Natural killer cell treated with Interleukin-12 subunit alpha and Interleukin-12 subunit beta and Interleukin-15 and Interleukin-18, amount 100 ng/mL, for 72 hours (primary cell): ENCODE data around the gene TGFB1. TPM values are rescaled to one million over a fixed set of nuclear protein-coding genes. Genes with fewer than 3 reads are reported as not detected.
A peak's percentile ranks its signal among the peaks of the same experiment; 100 is the strongest.

Experiments used
- ATAC-seq, 2 donors: fragments of 150-1000 bp; cut with Tn5 transposase in 1 of 2; sonication (Bioruptor Pico), chemical (Tn5 transposase) in 1 of 2; 2 replicates each; pipeline ENCODE4 v1.10.0; 2021
- DNase-seq: peaks from one replicate; pipeline ENCODE4 v3.0.0; 2022; ENCODE audit warnings: low spot score
- H3K27ac Mint-ChIP-seq, 2 donors: 1 replicate in 1 of 2; 2 replicates in 1 of 2; pipeline ENCODE4 v1.8.0; 2022; ENCODE audit warnings: mixed read lengths in 2 of 2, mild to moderate bottlenecking in 1 of 2, moderate library complexity in 1 of 2
- H3K27me3 Mint-ChIP-seq, 2 donors: 1 replicate in 1 of 2; 2 replicates in 1 of 2; pipeline ENCODE4 v1.8.0; 2022; ENCODE audit warnings: mixed read lengths in 2 of 2
- H3K36me3 Mint-ChIP-seq: one replicate; pipeline ENCODE4 v1.8.0; 2022; ENCODE audit warnings: mixed read lengths
- H3K4me1 Mint-ChIP-seq, 2 donors: 1 replicate in 1 of 2; 2 replicates in 1 of 2; pipeline ENCODE4 v1.8.0; 2022; ENCODE audit warnings: low read depth in 2 of 2, mixed read lengths in 2 of 2, mild to moderate bottlenecking in 1 of 2
- H3K4me3 Mint-ChIP-seq: one replicate; pipeline ENCODE4 v1.8.0; 2022; ENCODE audit warnings: mixed read lengths
- H3K9me3 Mint-ChIP-seq: 2 replicates; pipeline ENCODE4 v1.8.0; 2022; ENCODE audit warnings: mixed read lengths
- total RNA-seq, 2 donors: library from RNA; stranded (reverse); gene quantifications; one replicate each; pipeline ENCODE4 v1.2.3, GENCODE V29; 2022

Gene TGFB1
- total RNA-seq, 2 donors from 2014 or later = 108 to 131 TPM

DNA sequence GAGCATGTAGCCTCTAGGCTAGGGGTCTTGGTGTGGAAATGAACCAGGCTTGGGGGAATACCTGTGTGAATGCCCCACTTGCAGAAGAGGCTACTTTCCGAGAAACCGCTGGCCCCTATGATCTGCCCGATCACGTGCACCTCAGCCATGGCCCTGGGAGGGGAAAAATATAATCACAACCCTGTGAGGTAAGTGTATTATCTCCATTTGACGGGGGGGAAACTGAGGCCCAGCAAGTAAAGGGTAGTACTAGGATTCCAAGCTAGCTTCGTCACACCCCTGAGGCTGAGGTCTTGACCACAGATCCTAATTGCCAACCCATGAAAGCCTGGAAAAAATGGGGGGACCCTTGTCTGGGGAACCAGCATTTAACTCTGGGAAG is 9.6 kb upstream of the TGFB1 start:
- H3K4me1 Mint-ChIP-seq = peaks cover 12 to 20% of the 10 kb centered on the region in 2 donors
- peak overlapping the region; percentile 97 for H3K4me3 Mint-ChIP-seq
- H3K27ac Mint-ChIP-seq = peak overlapping the region; percentile 97 to 98
- ATAC-seq (no peak), DNase-seq (no peak)
- H3K36me3 Mint-ChIP-seq = no peaks in the 10 kb centered on the region
- H3K27me3 Mint-ChIP-seq = no peaks in the 10 kb centered on the region
- no peaks in the 10 kb centered on the region for H3K9me3 Mint-ChIP-seq

DNA sequence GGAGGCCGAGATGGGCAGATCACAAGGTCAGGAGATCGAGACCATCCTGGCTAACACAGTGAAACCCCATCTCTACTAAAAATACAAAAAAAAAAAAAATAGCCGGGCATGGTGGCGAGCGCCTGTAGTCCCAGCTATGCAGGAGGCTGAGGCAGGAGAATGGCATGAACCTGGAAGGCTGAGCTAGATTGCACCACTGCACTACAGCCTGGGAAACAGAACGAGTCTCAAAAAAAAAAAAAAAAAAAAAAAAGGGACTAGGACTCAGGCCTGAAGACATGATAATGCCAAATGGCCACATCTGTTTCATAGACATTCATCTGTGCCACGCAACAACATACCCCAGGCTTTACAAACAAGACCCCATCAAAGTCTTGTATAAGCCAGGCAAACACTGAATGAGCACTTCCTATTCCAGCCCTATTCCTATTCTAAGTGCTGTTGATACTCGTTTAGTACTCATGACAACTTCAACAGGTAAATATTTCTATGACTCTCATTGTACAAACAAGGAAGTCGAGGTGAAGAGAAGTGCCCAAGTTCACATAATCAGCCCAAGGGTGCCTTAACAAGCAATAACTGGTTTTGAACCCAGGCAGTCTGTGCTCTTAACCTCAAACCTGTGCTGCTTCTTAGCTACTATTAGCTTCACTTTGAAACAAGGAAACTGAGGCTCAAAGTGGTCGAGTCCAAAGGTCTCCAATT is 8.6 kb upstream of the TGFB1 start:
- Mint-ChIP-seq H3K4me3 (peak overlapping the region; percentile 97), H3K36me3 (no peaks in the 10 kb centered on the region), H3K27me3 (no peaks in the 10 kb centered on the region), H3K27ac (peak overlapping the region; percentile 97 to 98), H3K4me1 (peaks cover 12 to 27% of the 10 kb centered on the region in 2 donors), H3K9me3 (no peaks in the 10 kb centered on the region)
- no peak for ATAC-seq
- DNase-seq = no peak

DNA sequence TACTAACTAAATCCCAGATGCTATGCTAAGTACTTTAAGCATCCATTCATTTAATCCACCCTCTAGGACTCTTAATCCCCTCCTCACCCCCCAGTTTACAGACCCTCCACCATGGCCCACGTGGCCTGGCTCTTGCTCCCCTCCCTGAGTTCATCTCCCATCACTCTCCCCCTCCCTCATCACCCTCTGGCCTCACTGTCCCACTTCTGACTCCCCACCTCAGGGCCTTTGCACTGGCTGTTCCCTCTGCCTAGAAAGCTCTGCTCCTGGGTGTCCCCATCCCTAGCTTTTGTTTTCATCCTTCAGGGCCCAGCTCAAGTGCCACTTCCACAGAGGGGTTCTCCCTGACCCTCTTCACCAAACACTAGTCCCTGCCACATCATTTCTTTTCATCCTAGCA is 6.0 kb upstream of the TGFB1 start:
- no peaks in the 10 kb centered on the region for H3K9me3 Mint-ChIP-seq
- ATAC-seq (no peak), DNase-seq (no peak)
- H3K27me3 Mint-ChIP-seq = no peaks in the 10 kb centered on the region
- peaks cover 33 to 40% of the 10 kb centered on the region in 2 donors for H3K4me1 Mint-ChIP-seq
- no peak overlapping the region for H3K4me3 Mint-ChIP-seq
- peak overlapping the region in 1 of 2 donors; percentile 21 for H3K27ac Mint-ChIP-seq
- H3K36me3 Mint-ChIP-seq = no peaks in the 10 kb centered on the region

DNA sequence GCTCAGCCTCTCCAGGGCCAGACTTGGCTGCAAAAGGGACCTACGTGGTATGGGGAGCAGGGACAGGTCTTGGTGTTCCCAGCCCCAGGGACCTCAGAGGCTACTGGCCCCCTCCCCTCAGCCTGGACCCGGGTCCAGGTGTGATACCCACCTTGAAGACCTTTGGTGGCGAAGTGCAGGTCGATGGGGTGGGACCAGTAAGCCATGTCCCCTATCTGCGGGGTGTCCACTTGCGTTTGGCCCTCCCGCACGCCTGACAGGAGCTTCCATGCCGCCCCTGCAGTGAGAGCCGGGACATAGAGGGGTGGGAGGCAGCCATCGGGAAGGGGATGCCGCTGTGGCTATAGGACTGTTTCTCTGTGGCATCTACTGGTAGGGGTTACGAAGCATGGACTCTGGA is 4.0 kb upstream of the TGFB1 start:
- Mint-ChIP-seq H3K36me3 (no peaks in the 10 kb centered on the region), H3K9me3 (no peaks in the 10 kb centered on the region), H3K4me1 (peaks cover 27 to 37% of the 10 kb centered on the region in 2 donors), H3K4me3 (no peak overlapping the region), H3K27ac (peak overlapping the region in 1 of 2 donors; percentile 87), H3K27me3 (no peaks in the 10 kb centered on the region)
- DNase-seq (no peak), ATAC-seq (no peak)

GRCh38 chr19:41356984-41357739 is 3.4 kb upstream of the TGFB1 start:
- H3K27me3 Mint-ChIP-seq = no peaks in the 10 kb centered on the region
- no peaks in the 10 kb centered on the region for H3K36me3 Mint-ChIP-seq
- H3K27ac Mint-ChIP-seq = peak overlapping the region in 1 of 2 donors; percentile 87
- ATAC-seq (no peak), DNase-seq (no peak)
- H3K9me3 Mint-ChIP-seq = no peaks in the 10 kb centered on the region
- H3K4me3 Mint-ChIP-seq = no peak overlapping the region
- peaks cover 27 to 34% of the 10 kb centered on the region in 2 donors for H3K4me1 Mint-ChIP-seq

DNA sequence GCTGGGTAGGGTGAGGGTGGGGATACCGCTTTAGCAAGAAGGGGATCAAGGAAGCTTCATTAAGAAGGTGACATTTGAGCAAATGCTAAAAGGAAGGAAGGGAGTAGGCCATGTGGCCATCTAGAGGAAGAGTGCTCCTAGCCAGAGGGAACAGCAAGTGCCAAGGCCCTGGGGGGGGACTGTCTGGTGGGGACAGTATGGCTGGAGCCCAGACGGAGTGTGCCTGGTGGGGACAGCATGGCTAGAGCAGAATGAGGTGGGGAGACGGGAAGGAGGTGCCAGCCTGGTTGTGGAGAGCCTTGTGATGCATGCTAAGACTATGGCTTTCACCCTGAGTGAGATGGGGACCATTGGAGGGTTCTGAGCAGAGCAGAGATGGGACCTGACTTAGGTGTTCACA is 2.1 kb upstream of the TGFB1 start:
- Mint-ChIP-seq H3K27me3 (no peaks in the 10 kb centered on the region), H3K9me3 (no peaks in the 10 kb centered on the region), H3K36me3 (no peaks in the 10 kb centered on the region), H3K4me1 (peaks cover 36 to 41% of the 10 kb centered on the region in 2 donors), H3K4me3 (peak overlapping the region; percentile 64), H3K27ac (peak overlapping the region; percentile 48 to 62)
- DNase-seq = no peak
- ATAC-seq = no peak

DNA sequence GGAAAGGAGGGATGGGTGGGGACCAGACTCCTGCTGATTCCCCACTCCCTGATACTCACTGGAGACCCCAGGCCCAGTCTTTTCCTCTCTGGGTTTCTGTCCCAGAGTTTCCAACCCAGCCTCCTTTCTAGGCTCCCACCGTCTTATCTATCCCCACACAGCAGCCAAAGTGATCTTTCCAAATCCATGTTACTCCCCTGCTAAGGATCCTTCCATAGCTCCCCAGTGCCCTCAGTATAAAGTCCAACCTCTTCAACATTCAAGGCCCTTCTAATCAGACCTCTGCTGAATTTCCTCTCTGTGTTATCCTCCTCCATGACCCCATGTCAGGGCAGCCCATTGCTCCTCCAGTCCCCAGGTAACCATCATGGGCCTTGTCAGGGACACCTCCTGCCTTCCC is 1.3 kb upstream of the TGFB1 start:
- Mint-ChIP-seq H3K27me3 (no peaks in the 10 kb centered on the region), H3K4me3 (peak overlapping the region; percentile 64), H3K27ac (peak overlapping the region; percentile 48 to 62), H3K36me3 (no peaks in the 10 kb centered on the region), H3K9me3 (no peaks in the 10 kb centered on the region), H3K4me1 (peaks cover 41 to 44% of the 10 kb centered on the region in 2 donors)
- DNase-seq (no peak), ATAC-seq (no peak)

DNA sequence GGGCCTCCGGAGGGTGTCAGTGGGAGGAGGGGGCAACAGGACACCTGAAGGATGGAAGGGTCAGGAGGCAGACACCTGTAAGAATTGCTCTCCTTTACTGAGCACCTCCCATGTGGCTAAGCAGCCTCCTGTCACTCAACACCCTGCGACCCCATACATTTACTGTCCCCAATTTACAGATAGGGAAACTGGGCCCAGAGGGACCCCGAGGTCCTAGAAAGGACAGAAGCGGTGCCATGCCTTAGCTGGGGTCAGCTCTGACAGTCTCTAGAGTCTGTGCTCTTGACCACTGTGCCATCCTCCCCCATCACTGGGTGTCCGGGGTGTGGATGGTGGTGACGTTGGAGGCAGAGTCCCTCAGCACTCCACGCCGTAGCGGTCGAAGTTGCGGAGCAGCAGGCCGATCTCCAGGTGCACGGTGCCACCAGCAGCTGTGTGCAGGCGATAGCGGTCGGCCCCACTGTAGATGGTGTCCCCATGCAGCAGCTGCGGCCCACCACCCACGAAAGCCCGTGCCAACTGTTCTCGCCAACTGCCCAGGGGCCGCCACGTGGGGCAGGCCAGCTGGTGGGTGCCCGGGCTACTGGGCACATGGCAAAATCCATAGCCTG is 726 bp upstream of the TGFB1 start:
- Mint-ChIP-seq H3K4me3 (peak overlapping the region; percentile 96), H3K36me3 (no peaks in the 10 kb centered on the region), H3K27ac (peak overlapping the region; percentile 12 to 41), H3K27me3 (no peaks in the 10 kb centered on the region), H3K4me1 (peaks cover 47 to 50% of the 10 kb centered on the region in 2 donors), H3K9me3 (no peaks in the 10 kb centered on the region)
- ATAC-seq (no peak), DNase-seq (no peak)

DNA sequence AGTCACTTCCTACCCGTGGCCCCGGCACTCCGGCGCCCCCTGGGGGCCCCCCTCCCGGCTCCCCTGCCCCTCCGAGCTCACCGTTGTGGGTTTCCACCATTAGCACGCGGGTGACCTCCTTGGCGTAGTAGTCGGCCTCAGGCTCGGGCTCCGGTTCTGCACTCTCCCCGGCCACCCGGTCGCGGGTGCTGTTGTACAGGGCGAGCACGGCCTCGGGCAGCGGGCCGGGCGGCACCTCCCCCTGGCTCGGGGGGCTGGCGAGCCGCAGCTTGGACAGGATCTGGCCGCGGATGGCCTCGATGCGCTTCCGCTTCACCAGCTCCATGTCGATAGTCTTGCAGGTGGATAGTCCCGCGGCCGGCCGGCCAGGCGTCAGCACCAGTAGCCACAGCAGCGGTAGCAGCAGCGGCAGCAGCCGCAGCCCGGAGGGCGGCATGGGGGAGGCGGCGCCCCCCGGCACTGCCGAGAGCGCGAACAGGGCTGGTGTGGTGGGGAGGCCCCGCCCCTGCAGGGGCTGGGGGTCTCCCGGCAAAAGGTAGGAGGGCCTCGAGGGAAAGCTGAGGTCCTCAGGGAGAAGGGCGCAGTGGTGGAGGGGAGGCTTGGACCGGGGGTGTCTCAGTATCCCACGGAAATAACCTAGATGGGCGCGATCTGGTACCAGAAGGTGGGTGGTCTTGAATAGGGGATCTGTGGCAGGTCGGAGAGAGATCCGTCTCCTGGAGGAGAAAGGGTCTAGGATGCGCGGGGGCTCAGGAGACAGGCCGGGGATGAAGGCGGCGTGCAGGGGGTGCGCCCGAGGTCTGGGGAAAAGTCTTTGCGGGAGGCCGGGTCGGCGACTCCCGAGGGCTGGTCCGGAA is 885 bp downstream of the TGFB1 start:
- Mint-ChIP-seq H3K9me3 (no peaks in the 10 kb centered on the region), H3K27me3 (no peaks in the 10 kb centered on the region), H3K4me1 (peaks cover 57 to 62% of the 10 kb centered on the region in 2 donors), H3K27ac (peak overlapping the region; percentile 70 to 82), H3K4me3 (peak overlapping the region; percentile 96), H3K36me3 (no peaks in the 10 kb centered on the region)
- ATAC-seq (peak; percentile 32 to 33), DNase-seq (peak; percentile 88)

- Mint-ChIP-seq H3K27me3 (no peaks in the 10 kb centered on the region), H3K4me3 (peak overlapping the region; percentile 96), H3K27ac (peak overlapping the region; percentile 70 to 82), H3K4me1 (peaks cover 53 to 62% of the 10 kb centered on the region in 2 donors), H3K36me3 (no peaks in the 10 kb centered on the region), H3K9me3 (no peaks in the 10 kb centered on the region)
- DNase-seq (no peak), ATAC-seq (no peak)
Observed at GRCh38 chr19:41352279-41352608, 1.5 kb downstream of the TGFB1 start.

DNA sequence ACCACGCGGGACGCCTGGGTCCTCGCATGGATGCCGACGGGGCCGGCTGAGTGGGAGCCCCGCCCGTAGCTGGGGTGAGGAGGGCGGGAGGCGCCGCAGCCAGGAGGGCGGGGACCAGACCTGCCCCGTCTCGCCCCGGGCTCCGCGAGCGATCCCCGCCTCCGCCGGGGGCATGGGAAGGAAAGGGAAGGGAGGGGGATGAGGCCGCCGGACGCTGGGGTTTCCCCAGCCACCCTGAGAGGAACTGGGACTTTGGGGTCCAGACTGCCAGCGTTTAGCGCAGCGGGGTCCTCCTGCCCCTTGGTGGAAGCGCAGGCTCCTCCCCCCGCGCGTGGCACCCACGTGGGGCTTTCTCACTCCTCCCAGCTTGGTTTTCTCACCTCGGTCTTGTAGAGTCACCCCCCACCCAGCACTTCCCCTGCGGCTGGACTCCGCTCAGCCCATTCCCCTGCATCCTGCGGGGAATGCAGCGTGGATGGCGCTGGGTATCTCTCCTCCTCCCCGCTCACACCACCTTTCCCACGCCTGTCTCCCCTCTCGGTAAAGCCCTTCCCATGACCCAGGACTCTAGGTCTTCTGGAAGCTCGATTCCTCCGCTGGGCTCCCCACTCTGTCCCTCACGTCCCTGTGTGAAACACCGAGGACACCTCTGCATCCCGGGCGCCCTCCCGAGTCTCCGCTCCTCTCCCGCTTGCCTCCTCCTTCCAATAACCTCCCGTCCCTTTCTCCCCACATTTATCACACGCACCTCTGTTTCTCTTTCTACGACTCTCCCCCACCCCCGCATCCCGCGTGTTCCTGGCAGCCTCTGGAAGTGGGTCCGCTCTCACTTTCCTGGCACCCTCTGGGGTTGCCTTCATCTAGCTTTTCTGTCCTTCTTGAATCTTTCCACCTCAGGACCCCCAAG is 2.1 kb downstream of the TGFB1 start:
- H3K27me3 Mint-ChIP-seq = no peaks in the 10 kb centered on the region
- DNase-seq (peak; percentile 94), ATAC-seq (peak; percentile 77 to 80)
- peaks cover 48 to 56% of the 10 kb centered on the region in 2 donors for H3K4me1 Mint-ChIP-seq
- H3K27ac Mint-ChIP-seq = peak overlapping the region; percentile 70 to 82
- H3K4me3 Mint-ChIP-seq = peak overlapping the region; percentile 96
- H3K36me3 Mint-ChIP-seq = no peaks in the 10 kb centered on the region
- no peaks in the 10 kb centered on the region for H3K9me3 Mint-ChIP-seq

DNA sequence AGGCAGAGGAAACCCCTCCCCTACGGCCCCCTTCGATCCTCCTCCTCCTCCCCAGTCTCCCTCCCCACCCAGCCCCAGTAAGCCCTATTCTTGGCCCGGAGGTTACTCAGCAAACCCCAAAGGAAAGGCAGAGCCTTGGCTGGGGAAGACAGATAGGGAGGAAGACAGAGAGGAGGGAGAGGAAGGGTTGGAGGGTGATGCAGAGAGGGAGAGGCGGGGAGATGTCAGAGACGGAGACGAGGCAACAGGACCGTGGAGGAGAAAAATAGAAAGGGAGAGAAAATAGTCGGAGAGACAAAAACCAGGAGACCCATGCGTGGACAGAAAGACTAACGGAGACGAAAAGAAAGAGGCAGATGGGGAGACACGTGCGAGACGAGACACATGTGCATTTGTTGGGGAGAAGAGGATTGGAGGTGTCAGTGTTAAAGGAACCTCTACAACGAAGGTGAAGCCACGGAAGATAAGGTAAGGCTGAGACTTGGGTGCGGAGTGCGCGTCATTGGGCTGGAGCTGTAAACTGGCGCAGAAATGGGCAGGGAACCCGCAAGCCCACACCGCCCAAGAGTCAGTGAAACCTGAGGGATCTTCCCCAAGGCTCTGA is 2.9 kb downstream of the TGFB1 start:
- H3K27ac Mint-ChIP-seq = peak overlapping the region; percentile 70 to 82
- DNase-seq (no peak), ATAC-seq (no peak)
- no peaks in the 10 kb centered on the region for H3K9me3 Mint-ChIP-seq
- H3K27me3 Mint-ChIP-seq = no peaks in the 10 kb centered on the region
- peaks cover 46 to 51% of the 10 kb centered on the region in 2 donors for H3K4me1 Mint-ChIP-seq
- no peaks in the 10 kb centered on the region for H3K36me3 Mint-ChIP-seq
- peak overlapping the region; percentile 96 for H3K4me3 Mint-ChIP-seq
